ENCODE measurements around the gene HLA-A. TPM values are rescaled to one million over a fixed set of nuclear protein-coding genes. Genes with fewer than 3 reads are reported as not detected.

Gene HLA-A
- total RNA-seq, 6 experiments from 2014 or later, result 107 to 561 (median 406) TPM

GRCh38 chr6:29935273-29935955 is 6.9 kb upstream of the HLA-A start:
- WGBS (ENCODE audit: insufficient coverage, low coverage, low lambda C conversion rate, missing lambda C conversion rate), result 75% methylated on average over 1 of the region's 1 CpG
- no peaks in the 10 kb centered on the region for H3K4me1 ChIP-seq
- no peaks in the 10 kb centered on the region for H3K9me3 ChIP-seq
- no peak overlapping the region for H3K4me3 ChIP-seq
- ATAC-seq (no peak), DNase-seq (no peak)
- H3K36me3 ChIP-seq, result no peaks in the 10 kb centered on the region
- intact Hi-C loops (cut with DNase I), result no loop called here
- H3K27me3 ChIP-seq, result no peaks in the 10 kb centered on the region
- TF ChIP-seq POLR2A (IDR thresholded peaks at IDR 0.05), result no peak
- TF ChIP-seq, protein P1, sequence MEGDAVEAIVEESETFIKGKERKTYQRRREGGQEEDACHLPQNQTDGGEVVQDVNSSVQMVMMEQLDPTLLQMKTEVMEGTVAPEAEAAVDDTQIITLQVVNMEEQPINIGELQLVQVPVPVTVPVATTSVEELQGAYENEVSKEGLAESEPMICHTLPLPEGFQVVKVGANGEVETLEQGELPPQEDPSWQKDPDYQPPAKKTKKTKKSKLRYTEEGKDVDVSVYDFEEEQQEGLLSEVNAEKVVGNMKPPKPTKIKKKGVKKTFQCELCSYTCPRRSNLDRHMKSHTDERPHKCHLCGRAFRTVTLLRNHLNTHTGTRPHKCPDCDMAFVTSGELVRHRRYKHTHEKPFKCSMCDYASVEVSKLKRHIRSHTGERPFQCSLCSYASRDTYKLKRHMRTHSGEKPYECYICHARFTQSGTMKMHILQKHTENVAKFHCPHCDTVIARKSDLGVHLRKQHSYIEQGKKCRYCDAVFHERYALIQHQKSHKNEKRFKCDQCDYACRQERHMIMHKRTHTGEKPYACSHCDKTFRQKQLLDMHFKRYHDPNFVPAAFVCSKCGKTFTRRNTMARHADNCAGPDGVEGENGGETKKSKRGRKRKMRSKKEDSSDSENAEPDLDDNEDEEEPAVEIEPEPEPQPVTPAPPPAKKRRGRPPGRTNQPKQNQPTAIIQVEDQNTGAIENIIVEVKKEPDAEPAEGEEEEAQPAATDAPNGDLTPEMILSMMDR (IDR thresholded peaks at IDR 0.05), result no peak
- no peak overlapping the region for H3K27ac ChIP-seq

GRCh38 chr6:29938746-29939508 is 3.4 kb upstream of the HLA-A start:
- TF ChIP-seq, protein P1 (IDR thresholded peaks at IDR 0.05), result no peak
- TF ChIP-seq POLR2A (IDR thresholded peaks at IDR 0.05), result no peak
- no peak overlapping the region for H3K27ac ChIP-seq
- H3K4me1 ChIP-seq, result no peaks in the 10 kb centered on the region
- H3K27me3 ChIP-seq, result no peaks in the 10 kb centered on the region
- DNase-seq (no peak), ATAC-seq (no peak)
- no peaks in the 10 kb centered on the region for H3K9me3 ChIP-seq
- intact Hi-C loops (cut with DNase I), result no loop called here
- WGBS (ENCODE audit: insufficient coverage, low coverage, low lambda C conversion rate, missing lambda C conversion rate), result 72% methylated on average over 7 of the region's 9 CpGs
- no peak overlapping the region for H3K4me3 ChIP-seq
- no peaks in the 10 kb centered on the region for H3K36me3 ChIP-seq

GRCh38 chr6:29941016-29941415 is 1.3 kb upstream of the HLA-A start:
- intact Hi-C loops (cut with DNase I), result no loop called here
- DNase-seq (no peak), ATAC-seq (no peak)
- Histone ChIP-seq H3K36me3 (no peaks in the 10 kb centered on the region), H3K4me3 (no peak overlapping the region), H3K27ac (no peak overlapping the region), H3K4me1 (no peaks in the 10 kb centered on the region), H3K27me3 (no peaks in the 10 kb centered on the region), H3K9me3 (no peaks in the 10 kb centered on the region)
- WGBS (ENCODE audit: insufficient coverage, low coverage, low lambda C conversion rate, missing lambda C conversion rate), result 44% methylated on average over 4 of the region's 4 CpGs
- TF ChIP-seq, protein P1 (IDR thresholded peaks at IDR 0.05), result no peak
- no peak for TF ChIP-seq POLR2A (IDR thresholded peaks at IDR 0.05)

GRCh38 chr6:29941471-29941870 is 861 bp upstream of the HLA-A start:
- 8% methylated on average over 1 of the region's 1 CpG for WGBS (ENCODE audit: insufficient coverage, low coverage, low lambda C conversion rate, missing lambda C conversion rate)
- Histone ChIP-seq H3K27ac (peak overlapping the region; percentile 71 to 95 (median 83)), H3K4me1 (no peaks in the 10 kb centered on the region), H3K27me3 (no peaks in the 10 kb centered on the region), H3K36me3 (no peaks in the 10 kb centered on the region), H3K4me3 (peak overlapping the region in 2 of 3 donors; percentile 50 to 56), H3K9me3 (no peaks in the 10 kb centered on the region)
- intact Hi-C loops (cut with DNase I), result no loop called here
- DNase-seq, result no peak
- TF ChIP-seq, protein P1 (IDR thresholded peaks at IDR 0.05), result no peak
- no peak for TF ChIP-seq POLR2A (IDR thresholded peaks at IDR 0.05)
- ATAC-seq, result peak in 1 of 4 donors; percentile 1

Measured in right lobe of liver (tissue), 6 donors.